ENCODE results near the gene ACP5. TPM values are rescaled to one million over a fixed set of nuclear protein-coding genes. Genes with fewer than 3 reads are reported as not detected.
"Not testable (repeated sequence)": the region's sequence is repeated elsewhere in the genome, so short reads cannot be mapped to it uniquely, and the experiment has no call there.

ACP5 gene
- total RNA-seq, 2 donors from 2014 or later, result 2.1 to 3.8 TPM

DNA sequence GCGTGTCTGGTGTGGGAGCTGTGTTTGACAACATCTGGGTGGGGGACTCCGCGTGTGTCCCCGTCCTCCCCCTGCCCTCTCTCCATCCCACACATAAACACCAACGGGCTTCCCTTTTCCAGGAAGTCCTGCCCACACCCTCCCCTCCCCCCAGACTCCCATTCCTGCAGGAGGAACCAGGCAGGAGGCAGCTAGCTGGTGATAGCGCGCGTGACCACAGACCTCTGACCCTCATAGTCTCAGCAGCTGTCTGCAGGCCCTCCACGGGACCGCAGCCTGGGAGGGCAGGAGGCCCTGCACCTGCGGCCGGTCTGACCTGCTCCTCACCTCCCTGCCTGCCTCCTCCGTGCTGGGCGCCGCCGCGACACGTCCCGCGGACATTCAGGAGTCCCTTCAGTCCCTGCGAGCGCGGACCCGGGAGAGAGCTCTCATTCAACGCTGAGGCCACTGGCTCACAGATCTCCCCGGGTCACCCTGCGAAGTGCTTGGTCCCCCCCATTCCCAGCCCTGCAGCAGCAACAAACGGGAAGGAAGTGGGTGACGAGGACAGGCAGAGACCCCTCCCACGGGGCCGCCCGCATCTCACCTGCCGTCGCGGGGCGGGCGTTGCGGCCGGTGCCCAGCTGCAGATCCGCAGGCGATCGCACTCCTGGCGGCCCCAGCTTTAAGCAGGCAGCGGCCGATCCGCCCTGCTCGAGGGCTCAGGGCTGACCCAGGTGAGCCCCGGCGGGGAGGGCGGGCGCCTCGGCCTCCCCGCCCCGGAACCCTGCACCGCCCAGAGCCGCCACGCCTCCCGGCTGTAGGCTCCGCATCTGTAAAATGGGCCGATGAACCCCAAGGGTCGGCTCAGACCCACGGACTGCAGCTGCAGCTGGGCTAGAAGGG, 1.1 kb upstream of the ACP5 start:
- Histone ChIP-seq H3K36me3 (ENCODE audit: control insufficient read depth, insufficient read depth, low read length) (no peaks in the 10 kb centered on the region), H3K27me3 (ENCODE audit: control insufficient read depth, insufficient read depth, low read length, poor library complexity, severe bottlenecking) (no peaks in the 10 kb centered on the region), H3K4me3 (ENCODE audit: low read length) (no peak overlapping the region), H3K9ac (ENCODE audit: extremely low read depth, low read length, poor library complexity, severe bottlenecking) (no peak overlapping the region), H3K27ac (ENCODE audit: low read depth, low read length) (no peak overlapping the region), H3K4me1 (ENCODE audit: control insufficient read depth, insufficient read depth, low read length) (no peaks in the 10 kb centered on the region), H3K9me3 (ENCODE audit: control insufficient read depth, low read length) (no peaks in the 10 kb centered on the region)
- no peak overlapping the region for H3K27ac Mint-ChIP-seq
- H3K4me1 Mint-ChIP-seq, result peaks cover 3% of the 10 kb centered on the region
- WGBS, 2 experiments (ENCODE audit: insufficient coverage in 1 of 2, insufficient read length in 1 of 2), result 82 to 89% methylated on average over 46 to 62 of the region's 62 CpGs
- TF ChIP-seq CTCF (conservative IDR thresholded peaks at IDR 0.05), result no peak
- peak overlapping the region; percentile 36 for H3K4me3 Mint-ChIP-seq
- peaks cover 5% of the 10 kb centered on the region for H3K9me3 Mint-ChIP-seq
- no peaks in the 10 kb centered on the region for H3K36me3 Mint-ChIP-seq (ENCODE audit: low read depth)
- DNase-seq, result peak; percentile 75
- H3K27me3 Mint-ChIP-seq (ENCODE audit: insufficient read depth), result peaks cover 22% of the 10 kb centered on the region

DNA sequence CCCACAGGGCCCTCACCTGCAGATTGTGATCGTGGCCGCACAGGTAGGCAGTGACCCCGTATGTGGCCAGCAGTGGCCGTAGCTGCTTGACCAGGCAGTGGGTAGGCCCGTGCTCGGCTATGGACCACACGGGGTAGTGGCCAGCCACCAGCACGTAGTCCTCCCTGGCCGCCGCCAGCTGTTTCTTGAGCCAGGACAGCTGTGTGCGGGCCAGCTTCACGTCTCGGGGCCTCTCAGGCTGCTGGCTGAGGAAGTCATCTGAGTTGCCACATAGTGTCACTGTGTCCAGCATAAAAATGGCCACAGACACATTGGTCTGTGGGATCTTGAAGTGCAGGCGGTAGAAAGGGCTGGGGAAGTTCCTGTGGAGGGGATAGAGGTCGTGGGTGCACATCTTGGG, 1.2 kb downstream of the ACP5 start:
- Mint-ChIP-seq H3K4me3 (no peak overlapping the region), H3K27me3 (ENCODE audit: insufficient read depth) (peaks cover 20% of the 10 kb centered on the region), H3K27ac (no peak overlapping the region), H3K4me1 (no peaks in the 10 kb centered on the region), H3K9me3 (peaks cover 5% of the 10 kb centered on the region), H3K36me3 (ENCODE audit: low read depth) (no peaks in the 10 kb centered on the region)
- no peaks in the 10 kb centered on the region for H3K36me3 ChIP-seq (ENCODE audit: control insufficient read depth, insufficient read depth, low read length)
- TF ChIP-seq CTCF (conservative IDR thresholded peaks at IDR 0.05), result no peak
- no peak overlapping the region for H3K4me3 ChIP-seq (ENCODE audit: low read length)
- no peak overlapping the region for H3K9ac ChIP-seq (ENCODE audit: extremely low read depth, low read length, poor library complexity, severe bottlenecking)
- H3K27me3 ChIP-seq (ENCODE audit: control insufficient read depth, insufficient read depth, low read length, poor library complexity, severe bottlenecking), result no peaks in the 10 kb centered on the region
- no peak for DNase-seq
- 90 to 93% methylated on average over 12 to 15 of the region's 15 CpGs for WGBS, 2 experiments (ENCODE audit: insufficient coverage in 1 of 2, insufficient read length in 1 of 2)
- no peaks in the 10 kb centered on the region for H3K4me1 ChIP-seq (ENCODE audit: control insufficient read depth, insufficient read depth, low read length)
- H3K9me3 ChIP-seq (ENCODE audit: control insufficient read depth, low read length), result no peaks in the 10 kb centered on the region
- H3K27ac ChIP-seq (ENCODE audit: low read depth, low read length), result no peak overlapping the region

DNA sequence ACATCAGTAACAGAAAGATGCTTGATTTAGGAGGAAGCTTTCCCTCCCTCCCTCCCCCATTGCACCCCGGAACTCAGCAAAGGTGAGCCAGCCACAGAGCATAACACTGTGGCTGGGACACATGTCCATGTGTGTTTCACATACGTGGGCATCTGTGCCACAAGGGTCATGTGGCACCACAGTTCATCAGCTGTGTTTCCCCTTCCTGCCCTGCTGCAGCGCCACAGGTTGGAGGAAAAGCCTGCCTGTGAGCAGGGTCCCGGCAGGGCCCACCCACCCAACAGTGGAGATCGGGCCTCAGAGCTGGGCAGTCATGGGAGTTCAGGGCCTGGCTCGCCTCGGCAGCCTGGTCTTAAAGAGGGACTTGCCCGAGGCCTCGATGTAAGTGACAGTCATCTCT, 2.8 kb downstream of the ACP5 start:
- Mint-ChIP-seq H3K36me3 (ENCODE audit: low read depth) (no peaks in the 10 kb centered on the region), H3K4me1 (no peaks in the 10 kb centered on the region), H3K4me3 (no peak overlapping the region), H3K9me3 (peaks cover 5% of the 10 kb centered on the region), H3K27ac (no peak overlapping the region), H3K27me3 (ENCODE audit: insufficient read depth) (peaks cover 16% of the 10 kb centered on the region)
- no peaks in the 10 kb centered on the region for H3K27me3 ChIP-seq (ENCODE audit: control insufficient read depth, insufficient read depth, low read length, poor library complexity, severe bottlenecking)
- DNase-seq, result no peak
- H3K9ac ChIP-seq (ENCODE audit: extremely low read depth, low read length, poor library complexity, severe bottlenecking), result no peak overlapping the region
- H3K9me3 ChIP-seq (ENCODE audit: control insufficient read depth, low read length), result no peaks in the 10 kb centered on the region
- 92 to 93% methylated on average over 7 to 9 of the region's 9 CpGs for WGBS, 2 experiments (ENCODE audit: insufficient coverage in 1 of 2, insufficient read length in 1 of 2)
- no peaks in the 10 kb centered on the region for H3K4me1 ChIP-seq (ENCODE audit: control insufficient read depth, insufficient read depth, low read length)
- no peak overlapping the region for H3K4me3 ChIP-seq (ENCODE audit: low read length)
- no peak overlapping the region for H3K27ac ChIP-seq (ENCODE audit: low read depth, low read length)
- no peak for TF ChIP-seq CTCF (conservative IDR thresholded peaks at IDR 0.05)
- H3K36me3 ChIP-seq (ENCODE audit: control insufficient read depth, insufficient read depth, low read length), result no peaks in the 10 kb centered on the region

GRCh38 chr19:11573763-11574162, 3.7 kb downstream of the ACP5 start:
- H3K4me3 Mint-ChIP-seq; H3K4me3 ChIP-seq (ENCODE audit: low read length); H3K27me3 ChIP-seq (ENCODE audit: control insufficient read depth, insufficient read depth, low read length, poor library complexity, severe bottlenecking); H3K27me3 Mint-ChIP-seq (ENCODE audit: insufficient read depth); H3K9me3 Mint-ChIP-seq; H3K27ac Mint-ChIP-seq; H3K4me1 Mint-ChIP-seq; DNase-seq; H3K27ac ChIP-seq (ENCODE audit: low read depth, low read length); H3K36me3 ChIP-seq (ENCODE audit: control insufficient read depth, insufficient read depth, low read length); H3K9me3 ChIP-seq (ENCODE audit: control insufficient read depth, low read length); H3K4me1 ChIP-seq (ENCODE audit: control insufficient read depth, insufficient read depth, low read length); H3K36me3 Mint-ChIP-seq (ENCODE audit: low read depth); H3K9ac ChIP-seq (ENCODE audit: extremely low read depth, low read length, poor library complexity, severe bottlenecking): not testable (repeated sequence)
- WGBS, 2 experiments (ENCODE audit: insufficient coverage in 1 of 2, insufficient read length in 1 of 2), result 77 to 83% methylated on average over 3 to 4 of the region's 4 CpGs

GRCh38 chr19:11573354-11573753, 4.1 kb downstream of the ACP5 start:
- H3K36me3 ChIP-seq (ENCODE audit: control insufficient read depth, insufficient read depth, low read length); H3K9me3 Mint-ChIP-seq; H3K9me3 ChIP-seq (ENCODE audit: control insufficient read depth, low read length); H3K36me3 Mint-ChIP-seq (ENCODE audit: low read depth); H3K4me3 Mint-ChIP-seq; H3K27ac Mint-ChIP-seq; H3K9ac ChIP-seq (ENCODE audit: extremely low read depth, low read length, poor library complexity, severe bottlenecking); H3K27ac ChIP-seq (ENCODE audit: low read depth, low read length); DNase-seq; H3K27me3 Mint-ChIP-seq (ENCODE audit: insufficient read depth); H3K4me3 ChIP-seq (ENCODE audit: low read length); H3K4me1 Mint-ChIP-seq; H3K4me1 ChIP-seq (ENCODE audit: control insufficient read depth, insufficient read depth, low read length); H3K27me3 ChIP-seq (ENCODE audit: control insufficient read depth, insufficient read depth, low read length, poor library complexity, severe bottlenecking): not testable (repeated sequence)
- 94 to 100% methylated on average over 3 to 6 of the region's 6 CpGs for WGBS, 2 experiments (ENCODE audit: insufficient coverage in 1 of 2, insufficient read length in 1 of 2)

Data from endodermal cell (in vitro differentiated cells).